Progenitor cell of endocrine pancreas (in vitro differentiated cells): Measurements from ENCODE around the gene SLC13A4. TPM values are rescaled to one million over a fixed set of nuclear protein-coding genes. Genes with fewer than 3 reads are reported as not detected.

ENCODE experiments used
- DNase-seq: peaks from one replicate; pipeline ENCODE4 v3.0.0; 2021; ENCODE audit warnings: low spot score; ENCODE audit not compliant: unreplicated experiment
- H3K27ac Mint-ChIP-seq: 2 replicates; pipeline ENCODE4 v1.8.0; 2021; ENCODE audit warnings: mild to moderate bottlenecking, moderate library complexity, mixed read lengths
- H3K27me3 Mint-ChIP-seq: 2 replicates; pipeline ENCODE4 v1.8.0; 2021; ENCODE audit warnings: mixed read lengths
- H3K36me3 Mint-ChIP-seq: 2 replicates; pipeline ENCODE4 v1.8.0; 2022; ENCODE audit warnings: mixed read lengths; ENCODE audit not compliant: insufficient read depth
- H3K4me1 Mint-ChIP-seq: 2 replicates; pipeline ENCODE4 v1.8.0; 2021; ENCODE audit warnings: low read depth, mixed read lengths
- H3K4me3 Mint-ChIP-seq: 2 replicates; pipeline ENCODE4 v1.8.0; 2021; ENCODE audit warnings: low read depth, mild to moderate bottlenecking, moderate library complexity, mixed read lengths
- H3K9me3 Mint-ChIP-seq: 2 replicates; pipeline ENCODE4 v1.8.0; 2021; ENCODE audit warnings: low read depth, mixed read lengths
- CTCF ChIP-seq: fragments of 200-600 bp; sonication (generic); IDR thresholded peaks from one replicate; pipeline ENCODE4 v1.5.0; 2021; ENCODE audit warnings: antibody characterized with exemption, mild to moderate bottlenecking; ENCODE audit not compliant: unreplicated experiment
- total RNA-seq: library from RNA; stranded (reverse); gene quantifications from 2 replicates; pipeline ENCODE4 v1.2.1, GENCODE V29; 2021

The SLC13A4 gene
- total RNA-seq, 1 donor from 2014 or later, result 0.22 TPM

- Mint-ChIP-seq H3K4me1 (peaks cover 9% of the 10 kb centered on the region), H3K27ac (peak overlapping the region; percentile 21), H3K9me3 (no peaks in the 10 kb centered on the region)
Measured at GRCh38 chr7:135661311-135662122, 66.5 kb downstream of the SLC13A4 start.

GRCh38 chr7:135659159-135659846, 68.7 kb downstream of the SLC13A4 start:
- no peak for DNase-seq
- TF ChIP-seq CTCF, result no peak
- Mint-ChIP-seq H3K36me3 (no peaks in the 10 kb centered on the region), H3K27me3 (no peaks in the 10 kb centered on the region), H3K4me3 (no peak overlapping the region), H3K4me1 (peaks cover 9% of the 10 kb centered on the region), H3K27ac (no peak overlapping the region), H3K9me3 (no peaks in the 10 kb centered on the region)

More at GRCh38 chr7:135661311-135662122, 66.5 kb downstream of the SLC13A4 start:
- DNase-seq, result no peak
- Mint-ChIP-seq H3K4me3 (peak overlapping the region; percentile 95), H3K27me3 (no peaks in the 10 kb centered on the region), H3K36me3 (no peaks in the 10 kb centered on the region)
- no peak for TF ChIP-seq CTCF

- Mint-ChIP-seq H3K4me1 (peaks cover 6% of the 10 kb centered on the region), H3K4me3 (no peak overlapping the region)
Measured at GRCh38 chr7:135658564-135658963, 69.4 kb downstream of the SLC13A4 start.

GRCh38 chr7:135653340-135654080, 74.5 kb downstream of the SLC13A4 start:
- H3K4me3 Mint-ChIP-seq, result no peak overlapping the region
- H3K4me1 Mint-ChIP-seq, result peaks cover 6% of the 10 kb centered on the region
- no peak for DNase-seq
- H3K36me3 Mint-ChIP-seq, result no peaks in the 10 kb centered on the region
- H3K27ac Mint-ChIP-seq, result peak overlapping the region; percentile 58
- H3K9me3 Mint-ChIP-seq, result no peaks in the 10 kb centered on the region
- H3K27me3 Mint-ChIP-seq, result no peaks in the 10 kb centered on the region
- no peak for TF ChIP-seq CTCF

More at GRCh38 chr7:135658564-135658963, 69.4 kb downstream of the SLC13A4 start:
- H3K9me3 Mint-ChIP-seq, result no peaks in the 10 kb centered on the region
- no peak for DNase-seq
- no peaks in the 10 kb centered on the region for H3K36me3 Mint-ChIP-seq
- no peaks in the 10 kb centered on the region for H3K27me3 Mint-ChIP-seq
- TF ChIP-seq CTCF, result no peak
- no peak overlapping the region for H3K27ac Mint-ChIP-seq
